ENCODE results near the gene ZFR. TPM values are rescaled to one million over a fixed set of nuclear protein-coding genes. Genes with fewer than 3 reads are reported as not detected.

ZFR gene
- total RNA-seq, 1 experiment from 2014 or later, result 85.1 TPM

DNA sequence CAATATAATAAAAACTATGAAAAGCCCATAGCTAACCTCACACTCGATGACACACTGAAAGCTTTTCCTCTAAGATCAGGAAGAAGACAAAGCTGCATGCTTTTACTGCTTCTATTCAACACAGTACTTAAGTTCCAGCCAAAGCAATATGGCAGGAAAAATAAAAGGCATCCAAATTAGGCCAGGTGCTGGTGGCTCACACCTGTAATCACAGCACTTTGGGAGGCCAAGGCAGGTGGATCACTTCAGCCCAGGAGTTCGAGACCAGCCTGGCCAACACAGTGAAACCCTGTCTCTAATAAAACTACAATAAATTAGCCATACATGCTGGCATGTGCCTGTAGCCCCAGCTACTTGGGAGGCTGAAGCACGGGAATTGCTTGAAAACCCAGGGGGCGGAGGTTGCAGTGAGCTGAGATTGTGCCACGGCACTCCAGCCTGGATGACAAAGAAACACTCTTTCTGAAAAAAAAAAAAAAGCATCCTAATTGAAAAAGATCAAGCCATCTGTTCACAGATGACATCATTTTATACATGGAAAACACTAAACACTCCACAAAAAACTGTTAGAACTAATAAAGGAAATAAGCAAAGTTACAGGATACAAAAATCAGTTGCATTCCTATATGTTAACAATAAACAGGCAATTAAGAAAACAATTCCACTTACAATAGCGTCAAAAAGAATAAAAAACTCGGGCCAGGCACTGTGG, 17.9 kb downstream of the ZFR start:
- intact Hi-C loops (cut with micrococcal nuclease), result no loop called here
- H4K20me1 ChIP-seq (ENCODE audit: low read length), result peaks cover 47% of the 10 kb centered on the region
- no peak overlapping the region for H3K4me3 ChIP-seq (ENCODE audit: low read length)
- H3K36me3 ChIP-seq (ENCODE audit: low read depth, low read length), result peaks cover 29% of the 10 kb centered on the region
- no peaks in the 10 kb centered on the region for H3K9me2 ChIP-seq (replicated peaks; ENCODE audit: low read length)
- no peak overlapping the region for H3K4me2 ChIP-seq (ENCODE audit: low read length)
- no peak overlapping the region for H3K9ac ChIP-seq (ENCODE audit: low read length)
- peaks cover 98% of the 10 kb centered on the region for H3K79me2 ChIP-seq (ENCODE audit: low read length)
- no peaks in the 10 kb centered on the region for H3K9me3 ChIP-seq (ENCODE audit: low read length)
- no peaks in the 10 kb centered on the region for H3F3A ChIP-seq (ENCODE audit: low read length, unreplicated experiment)
- H3K4me1 ChIP-seq (ENCODE audit: insufficient read depth, low read length), result no peaks in the 10 kb centered on the region
- ChIA-PET POLR2A (ENCODE audit: unreplicated experiment) (no interaction called here), CTCF (no interaction called here)
- no peak overlapping the region for H3K27ac ChIP-seq (ENCODE audit: low read length)
- H3K27me3 ChIP-seq (ENCODE audit: low read length), result no peaks in the 10 kb centered on the region
- DNase-seq, result no peak
- H2AFZ ChIP-seq (ENCODE audit: low read length), result no peak overlapping the region
- no TSS peak for BruUV-seq (replicated peaks)
- TF ChIP-seq, protein P1, sequence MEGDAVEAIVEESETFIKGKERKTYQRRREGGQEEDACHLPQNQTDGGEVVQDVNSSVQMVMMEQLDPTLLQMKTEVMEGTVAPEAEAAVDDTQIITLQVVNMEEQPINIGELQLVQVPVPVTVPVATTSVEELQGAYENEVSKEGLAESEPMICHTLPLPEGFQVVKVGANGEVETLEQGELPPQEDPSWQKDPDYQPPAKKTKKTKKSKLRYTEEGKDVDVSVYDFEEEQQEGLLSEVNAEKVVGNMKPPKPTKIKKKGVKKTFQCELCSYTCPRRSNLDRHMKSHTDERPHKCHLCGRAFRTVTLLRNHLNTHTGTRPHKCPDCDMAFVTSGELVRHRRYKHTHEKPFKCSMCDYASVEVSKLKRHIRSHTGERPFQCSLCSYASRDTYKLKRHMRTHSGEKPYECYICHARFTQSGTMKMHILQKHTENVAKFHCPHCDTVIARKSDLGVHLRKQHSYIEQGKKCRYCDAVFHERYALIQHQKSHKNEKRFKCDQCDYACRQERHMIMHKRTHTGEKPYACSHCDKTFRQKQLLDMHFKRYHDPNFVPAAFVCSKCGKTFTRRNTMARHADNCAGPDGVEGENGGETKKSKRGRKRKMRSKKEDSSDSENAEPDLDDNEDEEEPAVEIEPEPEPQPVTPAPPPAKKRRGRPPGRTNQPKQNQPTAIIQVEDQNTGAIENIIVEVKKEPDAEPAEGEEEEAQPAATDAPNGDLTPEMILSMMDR (conservative IDR thresholded peaks at IDR 0.05; ENCODE audit: low read depth, low read length), result no peak
- TF ChIP-seq EZH2 (IDR thresholded peaks at IDR 0.05; ENCODE audit: low read length, unreplicated experiment), result no peak
- TF ChIP-seq EZH2phosphoT487 (IDR thresholded peaks at IDR 0.05; ENCODE audit: borderline replicate concordance, low read length), result no peak
- no peak for ATAC-seq

DNA sequence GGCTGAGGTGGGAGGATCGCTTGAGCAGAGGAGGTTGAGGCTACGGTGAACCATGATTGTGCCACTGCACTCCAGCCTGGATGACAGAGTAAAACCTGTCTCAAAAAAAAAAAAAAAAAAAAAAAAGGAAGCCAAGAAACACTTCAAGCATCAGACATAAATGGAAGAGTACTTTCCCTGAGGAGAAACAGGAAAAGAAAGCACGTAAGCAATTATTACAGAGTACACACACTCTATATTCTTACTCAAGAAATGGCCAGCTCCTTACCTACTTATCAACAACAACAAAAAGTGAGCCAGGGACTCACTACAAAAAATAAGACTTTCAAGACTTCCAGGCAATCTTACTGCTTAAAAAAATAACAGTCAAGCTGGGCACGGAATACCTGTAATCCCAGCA, 21.8 kb downstream of the ZFR start:
- no peak overlapping the region for H2AFZ ChIP-seq (ENCODE audit: low read length)
- TF ChIP-seq, protein P1 (conservative IDR thresholded peaks at IDR 0.05; ENCODE audit: low read depth, low read length), result no peak
- TF ChIP-seq EZH2 (IDR thresholded peaks at IDR 0.05; ENCODE audit: low read length, unreplicated experiment), result no peak
- TF ChIP-seq EZH2phosphoT487 (IDR thresholded peaks at IDR 0.05; ENCODE audit: borderline replicate concordance, low read length), result no peak
- H3K79me2 ChIP-seq (ENCODE audit: low read length), result peaks cover 89% of the 10 kb centered on the region
- H3K4me2 ChIP-seq (ENCODE audit: low read length), result no peak overlapping the region
- ATAC-seq (no peak), DNase-seq (no peak)
- BruUV-seq (replicated peaks), result no TSS peak
- peaks cover 48% of the 10 kb centered on the region for H4K20me1 ChIP-seq (ENCODE audit: low read length)
- no peaks in the 10 kb centered on the region for H3K4me1 ChIP-seq (ENCODE audit: insufficient read depth, low read length)
- no peaks in the 10 kb centered on the region for H3K9me2 ChIP-seq (replicated peaks; ENCODE audit: low read length)
- no peak overlapping the region for H3K27ac ChIP-seq (ENCODE audit: low read length)
- intact Hi-C loops (cut with micrococcal nuclease), result no loop called here
- H3K27me3 ChIP-seq (ENCODE audit: low read length), result no peaks in the 10 kb centered on the region
- H3F3A ChIP-seq (ENCODE audit: low read length, unreplicated experiment), result no peaks in the 10 kb centered on the region
- H3K36me3 ChIP-seq (ENCODE audit: low read depth, low read length), result peaks cover 29% of the 10 kb centered on the region
- H3K9me3 ChIP-seq (ENCODE audit: low read length), result no peaks in the 10 kb centered on the region
- ChIA-PET POLR2A (ENCODE audit: unreplicated experiment) (no interaction called here), CTCF (no interaction called here)
- no peak overlapping the region for H3K9ac ChIP-seq (ENCODE audit: low read length)
- no peak overlapping the region for H3K4me3 ChIP-seq (ENCODE audit: low read length)

DNA sequence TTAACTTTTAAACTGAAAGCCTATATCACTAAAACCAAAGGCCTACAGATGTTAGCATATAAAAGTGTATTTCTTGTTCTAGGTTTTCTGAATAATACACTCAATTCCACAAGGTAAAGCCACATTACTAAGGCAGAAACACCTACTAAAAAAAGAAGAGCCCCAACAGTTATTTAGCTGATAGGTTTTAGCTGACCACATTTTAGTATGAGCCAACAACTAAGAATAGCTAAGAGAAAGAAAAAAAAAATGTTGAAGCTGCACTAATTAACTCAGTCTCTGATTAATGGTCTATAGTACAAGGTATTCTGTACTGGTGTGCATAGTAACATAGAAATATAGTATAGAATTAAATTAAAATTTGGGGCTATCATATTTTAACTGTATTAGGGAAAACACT, 23.5 kb downstream of the ZFR start:
- no TSS peak for BruUV-seq (replicated peaks)
- peaks cover 73% of the 10 kb centered on the region for H3K79me2 ChIP-seq (ENCODE audit: low read length)
- H3K9me3 ChIP-seq (ENCODE audit: low read length), result no peaks in the 10 kb centered on the region
- ChIA-PET POLR2A (ENCODE audit: unreplicated experiment) (no interaction called here), CTCF (no interaction called here)
- ATAC-seq, result no peak
- H4K20me1 ChIP-seq (ENCODE audit: low read length), result peaks cover 43% of the 10 kb centered on the region
- no peaks in the 10 kb centered on the region for H3K9me2 ChIP-seq (replicated peaks; ENCODE audit: low read length)
- H3K4me2 ChIP-seq (ENCODE audit: low read length), result no peak overlapping the region
- no peak overlapping the region for H3K9ac ChIP-seq (ENCODE audit: low read length)
- H3F3A ChIP-seq (ENCODE audit: low read length, unreplicated experiment), result no peaks in the 10 kb centered on the region
- DNase-seq, result no peak
- H3K27ac ChIP-seq (ENCODE audit: low read length), result no peak overlapping the region
- TF ChIP-seq EZH2phosphoT487 (IDR thresholded peaks at IDR 0.05; ENCODE audit: borderline replicate concordance, low read length) (no peak), EZH2 (IDR thresholded peaks at IDR 0.05; ENCODE audit: low read length, unreplicated experiment) (no peak)
- TF ChIP-seq, protein P1 (conservative IDR thresholded peaks at IDR 0.05; ENCODE audit: low read depth, low read length), result no peak
- H3K27me3 ChIP-seq (ENCODE audit: low read length), result no peaks in the 10 kb centered on the region
- no peak overlapping the region for H3K4me3 ChIP-seq (ENCODE audit: low read length)
- intact Hi-C loops (cut with micrococcal nuclease), result no loop called here
- no peak overlapping the region for H2AFZ ChIP-seq (ENCODE audit: low read length)
- H3K4me1 ChIP-seq (ENCODE audit: insufficient read depth, low read length), result no peaks in the 10 kb centered on the region
- H3K36me3 ChIP-seq (ENCODE audit: low read depth, low read length), result peaks cover 21% of the 10 kb centered on the region; the same call in 1 of the 2 replicates
